GM18498 (cell line): Measurements from ENCODE around the gene HM13.
"Not testable (repeated sequence)": the region's sequence is repeated elsewhere in the genome, so short reads cannot be mapped to it uniquely, and the experiment has no call there.

Experiments used
- ATAC-seq: cut with Tn5 transposase; IDR thresholded peaks from one replicate; pipeline ENCODE4 v1.9.1; 2021; ENCODE audit warnings: mild to moderate bottlenecking, moderate library complexity; ENCODE audit not compliant: unreplicated experiment

The HM13 gene

DNA sequence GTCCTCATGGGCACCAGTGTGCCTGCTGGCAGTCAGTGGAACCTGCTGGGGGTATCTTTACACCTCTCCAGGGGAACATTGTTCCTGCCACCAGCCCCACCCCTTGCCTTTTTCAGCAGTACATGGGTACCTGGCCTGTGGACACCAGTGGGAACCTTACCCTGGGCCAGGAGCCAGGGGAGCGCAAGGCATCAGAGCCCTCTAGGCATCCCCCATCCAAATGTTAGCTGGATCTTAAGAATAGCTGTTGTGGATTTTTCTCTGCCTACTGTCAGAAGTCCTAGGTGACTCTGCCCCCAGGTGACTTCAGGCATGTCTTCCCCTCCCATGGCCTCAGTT, 52.0 kb downstream of the HM13 start:
- ATAC-seq: no peak

DNA sequence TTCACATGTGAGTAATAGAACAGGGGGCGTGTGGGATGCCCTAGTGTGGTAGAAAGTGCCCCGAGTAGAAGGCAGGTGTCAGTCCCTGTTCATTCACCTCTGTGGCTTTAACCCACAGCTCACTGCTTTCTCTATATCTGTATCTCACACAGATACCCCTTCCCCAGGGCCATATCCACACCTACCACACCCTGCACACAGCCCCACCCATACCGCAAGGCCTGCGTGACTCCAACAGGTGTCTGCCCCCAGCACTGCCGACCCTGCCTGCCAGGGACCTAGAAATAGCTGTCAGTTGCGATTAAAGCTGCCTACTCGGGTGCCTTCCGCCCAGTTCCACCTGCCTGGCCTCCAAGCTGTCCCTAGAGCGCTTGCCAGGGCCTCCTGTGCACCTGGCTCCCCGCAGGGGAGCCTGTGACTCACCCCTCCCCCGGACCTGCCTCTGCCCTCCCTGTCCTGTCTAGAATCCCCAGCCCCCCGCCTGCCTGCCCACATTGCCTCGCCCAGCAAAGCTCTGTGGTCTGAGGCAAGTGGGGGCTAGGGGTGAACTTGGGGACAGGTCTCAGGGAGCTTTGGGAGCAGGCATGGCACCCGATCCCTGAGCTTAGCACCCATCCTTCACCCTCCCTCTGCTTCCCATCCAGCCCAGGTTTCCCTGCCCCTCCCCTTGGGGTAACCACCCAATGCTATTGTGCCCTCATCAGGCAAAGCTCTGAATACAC, 52.6 kb downstream of the HM13 start:
- no peak for ATAC-seq

DNA sequence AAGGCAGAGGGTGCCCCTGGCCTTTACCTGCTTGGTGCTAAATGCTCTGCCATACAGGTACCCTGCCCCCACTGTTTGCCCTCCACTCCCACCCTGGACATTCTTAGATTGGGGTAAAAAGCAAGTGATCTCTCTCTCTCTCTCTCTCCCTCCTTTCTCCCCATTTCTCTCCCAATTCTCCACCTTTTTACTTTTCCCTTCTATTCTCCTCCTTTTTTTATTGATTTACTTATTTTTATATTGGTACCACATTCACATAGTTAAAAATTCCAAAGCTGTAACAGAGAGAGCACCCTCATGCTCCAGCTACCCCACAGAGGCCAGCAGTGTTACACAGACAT, 53.1 kb downstream of the HM13 start:
- no peak for ATAC-seq

DNA sequence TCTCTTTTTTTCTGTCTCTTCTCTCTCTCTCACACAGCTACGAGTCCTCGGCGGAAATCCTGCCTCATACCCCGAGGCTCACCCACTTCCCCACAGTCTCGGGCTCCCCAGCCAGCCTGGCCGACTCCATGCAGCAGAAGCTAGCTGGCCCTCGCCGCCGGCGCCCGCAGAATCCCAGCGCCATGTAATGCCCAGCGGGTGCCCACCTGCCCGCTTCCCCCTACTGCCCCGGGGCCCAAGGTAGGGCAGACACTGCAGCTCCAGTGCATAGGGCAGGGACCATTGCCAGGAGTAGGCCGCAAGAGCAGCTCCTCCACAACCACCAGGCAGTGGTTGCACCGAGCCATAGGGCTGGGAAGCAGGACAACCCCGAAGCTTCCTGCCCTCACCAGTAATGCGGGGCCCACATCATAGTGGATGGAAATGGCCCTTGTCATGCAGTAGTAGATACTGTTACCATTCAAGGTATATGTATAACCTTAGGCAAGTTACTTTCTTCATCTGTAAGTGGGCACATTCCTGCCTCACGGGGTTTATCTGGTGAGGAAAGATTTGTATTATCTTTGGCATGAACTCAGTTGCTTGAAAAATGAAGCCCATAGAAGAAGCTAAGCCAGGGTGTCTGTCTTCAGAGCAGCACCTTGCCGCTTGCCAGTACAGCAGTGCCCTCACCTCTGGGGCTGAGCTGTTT, 53.9 kb downstream of the HM13 start:
- no peak for ATAC-seq

DNA sequence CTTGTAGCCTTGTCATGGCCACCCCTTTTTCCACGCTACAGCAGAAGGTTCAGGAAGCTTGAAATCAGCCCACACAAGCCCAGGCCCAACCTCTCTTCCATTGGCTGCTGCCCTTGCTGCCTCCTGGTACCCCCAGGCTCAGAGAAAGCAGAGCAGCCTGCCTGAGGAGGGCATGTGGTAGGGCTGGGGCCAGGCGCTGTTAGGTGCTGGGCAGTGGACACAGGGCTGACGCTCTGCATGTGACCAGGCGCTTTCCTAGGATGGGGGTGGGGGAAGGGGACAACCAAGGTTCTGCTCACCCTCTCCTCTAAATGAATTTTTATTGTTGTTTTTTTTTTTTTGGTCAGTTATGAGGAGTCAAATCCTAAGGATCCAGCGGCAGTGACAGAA, 54.5 kb downstream of the HM13 start:
- ATAC-seq: no peak

DNA sequence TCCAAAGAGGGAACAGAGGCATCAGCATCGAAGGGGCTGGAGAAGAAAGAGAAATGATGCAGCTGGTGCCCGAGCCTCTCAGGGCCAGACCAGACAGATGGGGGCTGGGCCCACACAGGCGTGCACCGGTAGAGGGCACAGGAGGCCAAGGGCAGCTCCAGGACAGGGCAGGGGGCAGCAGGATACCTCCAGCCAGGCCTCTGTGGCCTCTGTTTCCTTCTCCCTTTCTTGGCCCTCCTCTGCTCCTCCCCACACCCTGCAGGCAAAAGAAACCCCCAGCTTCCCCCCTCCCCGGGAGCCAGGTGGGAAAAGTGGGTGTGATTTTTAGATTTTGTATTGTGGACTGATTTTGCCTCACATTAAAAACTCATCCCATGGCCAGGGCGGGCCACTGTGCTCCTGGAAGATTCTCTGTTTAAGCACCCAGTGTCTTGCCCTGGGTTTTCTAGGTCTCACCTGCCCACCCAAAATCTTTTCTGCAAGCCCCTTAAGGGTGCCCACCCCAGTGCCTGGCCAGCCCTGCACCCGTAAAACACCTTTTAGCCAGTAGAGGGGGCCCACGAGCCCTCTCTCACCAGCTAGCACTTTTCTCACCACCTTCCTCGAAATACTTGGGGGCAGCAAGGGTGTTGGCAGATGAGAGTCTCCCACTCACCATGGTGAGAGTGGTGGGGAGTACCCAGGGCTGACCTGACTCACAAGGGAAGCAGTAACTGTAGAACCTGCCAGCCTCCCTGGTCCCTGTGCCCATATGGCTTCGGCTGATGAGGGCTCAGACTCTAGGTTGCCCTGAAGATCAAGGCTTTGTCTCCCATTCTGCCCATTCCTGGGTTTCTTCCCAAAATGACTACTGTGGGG, 55.1 kb downstream of the HM13 start:
- ATAC-seq: no peak

DNA sequence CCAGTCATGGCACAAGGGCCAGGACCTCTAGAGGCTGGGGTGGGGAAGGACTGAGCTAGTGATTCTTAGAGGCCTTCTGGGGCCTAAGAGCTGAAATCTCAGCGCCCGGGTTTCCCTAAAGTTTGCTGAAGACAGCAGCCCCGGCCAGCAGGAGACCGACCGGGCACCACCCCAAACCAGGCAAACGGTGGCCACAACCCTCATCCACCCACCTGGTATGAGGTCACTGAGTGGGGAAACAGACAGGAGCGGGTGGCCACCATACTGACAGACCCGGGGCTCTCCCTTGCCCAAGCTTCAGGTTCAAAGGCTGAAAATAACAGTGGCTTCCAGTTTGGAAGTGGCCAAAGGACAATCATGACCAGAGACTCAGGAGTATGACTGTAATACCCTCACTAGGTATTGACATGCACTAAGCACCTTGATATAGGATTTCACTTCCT, 55.8 kb downstream of the HM13 start:
- no peak for ATAC-seq

DNA sequence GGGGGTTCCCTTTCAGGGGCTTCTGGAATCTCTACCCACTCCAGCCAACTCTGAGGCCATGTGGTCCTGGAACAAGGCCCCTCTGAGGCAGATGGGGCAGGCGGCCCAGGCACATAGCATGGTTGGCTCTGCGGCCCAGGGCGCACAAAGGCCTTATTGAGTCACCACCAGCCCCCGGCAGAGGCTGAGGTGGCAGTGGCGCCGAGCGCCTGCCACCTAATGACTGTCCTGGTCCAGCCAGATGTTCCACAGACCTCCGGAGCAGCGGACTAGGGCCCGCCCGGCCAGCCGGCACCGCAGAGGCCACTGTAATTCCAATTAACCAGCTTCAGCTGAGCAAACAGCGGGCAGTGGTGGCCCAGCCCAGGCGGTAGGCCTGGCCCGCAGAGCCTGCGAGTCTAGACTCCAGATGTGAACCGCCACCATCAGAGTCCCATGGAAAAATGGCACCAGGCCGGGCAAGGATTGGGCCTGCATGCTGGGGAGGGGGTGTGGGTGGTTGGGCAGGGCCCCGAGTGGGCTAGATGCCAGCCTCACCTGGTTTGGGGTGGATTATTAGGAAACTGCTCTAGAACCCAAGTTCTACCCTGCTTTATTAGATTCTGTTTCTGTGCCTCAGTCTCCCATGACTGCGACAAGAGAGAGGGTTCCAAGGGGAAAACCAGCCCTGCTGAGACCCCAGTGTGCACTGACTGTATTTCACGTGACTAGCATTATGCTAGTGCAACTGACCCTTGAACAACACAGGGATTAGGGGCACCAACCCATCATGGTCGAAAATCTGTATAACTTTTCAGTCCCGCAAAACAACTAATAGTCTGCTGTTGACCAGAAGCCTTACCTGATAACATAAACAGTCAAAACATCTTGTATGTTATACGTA, 56.7 kb downstream of the HM13 start:
- ATAC-seq: no peak

DNA sequence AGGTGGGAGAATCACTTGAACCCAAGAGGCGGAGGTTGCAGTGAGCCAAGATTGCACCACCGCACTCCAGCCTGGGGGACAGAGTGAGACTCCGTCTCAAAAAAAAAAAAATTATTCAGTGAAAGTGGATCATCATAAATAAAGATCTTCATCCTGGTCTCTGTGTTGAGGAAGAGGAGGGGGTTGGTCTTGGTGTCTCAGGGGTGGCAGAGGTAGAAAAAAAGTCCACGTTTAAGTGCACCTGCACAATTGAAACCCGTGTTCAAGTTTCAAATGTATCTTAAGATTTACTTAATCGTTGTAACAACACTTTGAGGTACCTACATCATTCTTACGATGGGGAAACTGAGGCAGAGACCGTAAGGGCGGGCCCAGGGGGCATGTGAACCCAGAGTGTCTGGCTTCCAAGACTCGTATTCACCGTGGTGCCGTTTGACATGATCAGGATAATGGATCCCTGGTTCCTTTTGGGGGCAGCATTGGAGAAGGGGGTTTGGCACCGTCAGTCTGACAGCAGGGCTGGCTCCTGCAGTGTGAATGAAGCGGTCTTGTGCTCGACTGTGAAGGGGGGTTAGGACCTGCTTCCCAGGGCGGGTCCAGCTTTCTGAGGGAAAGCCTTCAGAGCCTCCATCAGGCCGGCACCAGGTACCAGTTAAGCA, 57.9 kb downstream of the HM13 start:
- ATAC-seq: no peak

DNA sequence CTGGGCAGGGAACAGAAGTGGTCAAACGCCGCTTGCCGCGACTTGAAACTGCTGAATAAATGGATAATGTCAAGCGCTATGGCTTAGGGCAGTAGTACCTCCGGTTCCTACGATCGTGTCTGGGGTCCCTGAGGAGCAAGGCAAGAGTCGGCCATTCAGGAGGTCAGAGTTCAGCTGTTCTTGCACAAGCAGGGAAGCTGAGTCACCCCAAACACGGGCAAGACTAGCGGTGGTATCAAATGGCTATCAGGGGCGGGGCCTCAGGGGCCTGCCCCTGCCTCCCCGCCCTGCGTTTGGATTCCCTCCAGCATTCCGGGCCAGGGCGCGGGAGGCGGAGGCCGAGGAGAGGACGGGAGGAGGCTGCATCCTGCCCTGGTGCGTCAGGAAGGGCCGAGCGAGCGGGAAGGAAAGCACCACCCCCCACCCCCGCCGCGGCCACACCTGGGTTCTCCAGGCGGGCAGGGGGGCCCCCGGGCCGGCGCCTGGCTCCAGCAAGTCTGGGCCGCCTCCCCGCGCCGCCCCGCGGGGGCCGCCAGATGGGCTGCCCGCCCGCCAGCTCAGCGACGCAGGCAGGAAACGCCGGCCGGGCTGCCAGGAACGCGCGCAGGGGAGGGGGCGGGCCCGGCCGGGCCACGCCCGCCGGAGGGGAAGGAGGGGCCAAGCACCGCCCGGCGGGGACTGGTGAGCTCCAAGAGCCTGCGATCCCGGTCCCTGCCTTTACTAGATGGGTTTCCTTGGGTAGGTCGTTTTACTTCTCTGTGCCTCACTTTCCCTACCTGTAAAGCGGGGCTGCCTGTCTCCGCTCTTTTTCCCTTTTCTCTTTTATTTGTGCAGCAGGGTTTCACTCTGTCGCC, 58.7 kb downstream of the HM13 start:
- ATAC-seq: peak; percentile 93

DNA sequence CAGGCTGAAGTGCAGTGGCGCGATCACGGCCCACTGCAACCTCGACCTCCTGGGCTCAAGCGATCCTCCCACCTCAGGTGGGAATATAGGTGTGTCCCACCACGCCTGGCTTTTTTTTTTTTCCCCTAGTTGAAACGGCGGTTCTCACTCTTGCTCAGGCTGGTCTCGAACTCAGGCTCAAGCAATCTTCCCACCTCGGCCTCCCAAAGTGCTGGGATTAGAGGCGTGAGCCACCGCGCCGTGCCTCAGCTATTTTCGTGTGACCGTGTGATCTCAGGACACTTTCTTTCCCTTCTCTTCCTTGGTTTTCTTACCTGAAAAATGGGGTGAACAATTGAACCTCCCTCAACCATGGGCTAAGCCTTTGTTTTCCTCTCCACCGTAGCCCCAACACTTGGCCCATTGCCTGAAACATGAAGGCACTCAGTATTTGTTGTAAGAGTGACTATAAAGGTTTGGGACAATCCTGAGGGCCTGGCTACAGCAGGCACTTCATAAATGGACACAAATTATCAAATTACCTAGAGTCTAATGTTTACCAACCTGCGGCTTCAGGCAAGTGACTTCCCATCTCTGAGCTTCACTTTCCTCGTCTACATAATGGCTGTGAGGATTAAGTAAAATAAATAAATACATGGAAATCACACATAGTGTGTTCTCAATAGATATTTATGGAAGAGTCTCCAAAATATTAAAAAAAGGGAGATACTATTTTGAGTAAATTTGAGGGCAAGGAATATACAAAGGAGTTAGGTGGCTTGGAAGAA, 59.5 kb downstream of the HM13 start:
- peak; percentile 17 for ATAC-seq

DNA sequence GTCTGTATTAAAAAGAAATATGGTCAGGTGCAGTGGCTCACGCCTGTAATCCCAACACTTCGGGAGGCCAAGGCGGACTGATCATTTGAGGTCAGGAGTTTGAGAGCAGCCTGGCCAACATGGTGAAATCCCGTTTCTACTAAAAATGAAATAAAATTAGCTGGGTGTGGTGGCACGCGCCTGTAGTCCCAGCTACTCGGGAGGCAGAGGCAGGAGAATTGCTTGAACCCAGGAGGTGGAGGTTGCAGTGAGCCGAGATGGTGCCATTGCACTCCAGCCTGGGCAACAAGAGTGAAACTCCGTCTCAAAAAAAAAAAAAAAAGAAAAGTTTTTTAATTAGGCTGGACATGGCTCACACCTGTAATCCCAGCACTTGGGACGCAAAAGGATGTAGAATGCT, 60.7 kb downstream of the HM13 start:
- ATAC-seq: not testable (repeated sequence)

DNA sequence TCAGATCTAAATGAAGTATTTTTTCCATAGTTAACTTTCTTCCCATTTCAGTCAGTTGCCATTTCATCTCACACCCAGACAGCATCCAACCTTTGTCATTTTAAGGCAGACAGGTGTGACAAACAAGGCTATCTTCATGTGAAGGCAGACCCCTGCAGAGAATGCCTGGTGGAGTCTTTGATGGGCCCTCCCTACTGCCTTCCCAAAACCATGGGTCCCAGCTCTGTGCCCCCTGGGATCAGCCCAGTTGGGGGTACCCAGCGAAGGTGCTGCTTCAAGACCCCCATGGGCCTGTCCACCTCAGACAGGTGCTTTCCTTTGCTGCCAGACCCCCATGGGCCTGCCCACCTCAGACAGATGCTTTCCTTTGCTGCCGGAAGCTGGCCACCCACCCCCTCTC, 62.5 kb downstream of the HM13 start:
- no peak for ATAC-seq

DNA sequence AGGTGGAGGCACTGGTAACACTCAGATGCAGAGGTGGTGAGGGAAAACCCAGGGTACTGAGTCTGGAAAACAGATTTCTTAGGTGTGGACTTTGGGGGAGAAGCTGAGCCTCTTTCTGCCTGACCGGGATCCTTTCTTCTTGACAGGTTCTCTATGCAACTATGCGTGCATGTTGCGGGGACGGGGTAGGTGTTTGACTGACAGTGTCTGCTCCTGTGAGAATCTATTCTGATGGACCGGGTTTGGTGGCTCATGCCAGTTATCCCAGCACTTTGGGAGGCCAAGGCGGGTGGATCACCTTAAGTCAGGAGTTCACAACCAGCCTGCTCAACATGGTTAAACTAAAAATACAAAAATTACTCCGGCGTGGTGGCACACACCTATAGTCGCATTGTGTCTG, 63.0 kb downstream of the HM13 start:
- no peak for ATAC-seq

DNA sequence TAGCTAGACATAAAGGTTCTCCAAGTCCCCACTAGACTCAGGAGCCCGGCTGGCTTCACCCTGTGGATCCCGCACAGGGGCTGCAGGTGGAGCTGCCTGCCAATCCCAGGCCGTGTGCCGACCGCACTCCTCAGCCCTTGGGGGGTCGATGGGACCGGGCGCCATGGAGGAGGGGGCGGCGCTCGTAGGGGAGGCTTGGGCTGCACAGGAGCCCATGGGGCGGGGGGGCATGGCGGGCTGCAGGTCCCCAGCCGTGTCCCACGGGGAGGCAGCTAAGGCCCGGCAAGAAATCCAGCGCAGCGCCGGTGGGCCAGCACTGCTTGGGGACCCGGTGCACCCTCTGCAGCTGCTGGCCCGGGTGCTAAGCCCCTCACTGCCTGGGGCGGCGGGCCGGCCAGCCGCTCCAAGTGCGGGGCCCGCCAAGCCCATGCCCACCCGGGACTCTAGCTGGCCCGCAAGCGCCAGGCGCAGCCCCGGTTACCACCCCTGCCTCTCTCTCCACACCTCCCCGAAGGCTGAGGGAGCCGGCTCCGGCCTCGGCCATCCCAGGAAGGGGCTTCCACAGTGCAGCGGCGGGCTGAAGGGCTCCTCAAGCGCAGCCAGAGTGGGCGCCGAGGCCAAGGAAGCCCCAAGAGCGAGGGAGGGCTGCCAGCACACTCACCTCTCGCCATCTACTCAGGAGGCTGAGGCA, 64.4 kb downstream of the HM13 start:
- no peak for ATAC-seq

DNA sequence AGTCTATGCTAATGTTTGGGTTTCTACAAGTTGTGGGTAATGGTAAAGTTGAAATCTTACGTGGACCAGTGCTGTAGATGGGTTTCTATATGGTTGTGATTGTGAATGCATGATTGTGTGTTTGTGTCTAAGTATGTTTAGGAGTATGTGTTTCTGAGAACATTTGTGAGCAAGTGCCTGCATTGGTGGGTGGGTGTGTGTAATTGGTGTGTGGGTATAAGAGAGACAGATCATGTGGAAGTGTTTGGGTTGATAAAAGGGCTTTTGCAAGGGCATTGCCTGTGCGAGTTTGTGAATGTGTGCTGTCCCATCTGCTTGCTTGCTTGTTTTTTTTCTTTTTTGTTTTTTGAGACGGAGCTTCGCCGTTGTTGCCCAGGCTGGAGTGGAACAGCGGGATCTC, 65.0 kb downstream of the HM13 start:
- no peak for ATAC-seq

DNA sequence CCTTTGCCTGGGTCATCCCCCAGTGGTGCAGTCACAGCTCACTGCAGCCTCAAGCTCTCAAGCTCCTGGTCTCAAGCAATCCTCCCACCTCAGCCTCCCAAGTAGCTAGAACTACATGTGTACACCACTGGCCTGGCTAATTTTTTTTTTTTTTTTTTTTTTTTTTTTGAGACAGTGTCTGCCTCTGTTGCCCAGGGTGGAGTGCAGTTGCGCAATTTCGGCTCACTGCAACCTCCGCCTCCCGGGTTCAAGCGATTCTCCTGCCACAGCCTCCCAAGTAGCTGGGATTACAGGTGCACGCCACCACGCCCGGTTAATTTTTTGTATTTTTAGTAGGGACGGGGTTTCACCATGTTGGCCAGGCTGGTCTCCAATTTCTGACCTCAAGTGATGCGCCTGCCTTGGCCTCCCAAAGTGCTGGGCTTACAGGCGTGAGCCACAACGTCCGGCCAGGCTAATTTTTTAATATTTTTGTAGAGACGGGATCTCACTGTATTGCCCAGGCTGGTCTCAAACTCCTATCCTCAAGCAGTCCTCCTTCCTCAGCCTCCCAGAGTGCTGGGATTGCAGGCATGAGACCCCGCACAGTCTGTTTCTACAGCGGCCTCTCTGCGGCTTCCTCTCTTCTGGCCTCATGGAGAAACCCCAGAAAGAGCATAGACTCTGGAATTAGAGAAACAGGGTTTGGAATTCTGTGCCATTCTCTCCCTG, 65.9 kb downstream of the HM13 start:
- not testable (repeated sequence) for ATAC-seq

DNA sequence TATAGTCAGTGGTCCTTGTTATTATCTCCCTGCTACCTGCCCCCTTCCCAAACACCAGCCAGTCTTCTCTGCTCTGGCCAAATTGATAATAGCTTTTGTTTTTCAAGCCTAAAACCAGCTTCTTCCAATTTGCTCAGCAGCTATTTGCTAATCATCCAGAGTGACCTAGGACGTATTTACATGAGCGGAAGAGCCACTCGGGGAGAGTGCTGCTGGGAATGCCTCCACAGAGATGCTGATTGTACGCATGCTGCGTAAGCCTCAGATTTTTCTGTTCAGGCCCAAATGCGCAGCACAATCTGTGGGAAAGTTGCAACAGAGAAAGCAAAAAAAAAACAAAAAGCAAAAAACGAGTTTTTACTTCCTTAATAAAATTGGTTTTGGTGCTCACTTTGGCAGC, 66.5 kb downstream of the HM13 start:
- no peak for ATAC-seq
